IPS-20b (cell line): ENCODE measurements around the gene APH1B.

Experiments used
- H3K27ac ChIP-seq: one replicate; pipeline ENCODE4 v1.5.1; 2013; ENCODE audit warnings: low read length
- H3K27me3 ChIP-seq: 2 replicates; pipeline ENCODE4 v1.6.1; 2013; ENCODE audit warnings: mild to moderate bottlenecking, low read length, inconsistent platforms; ENCODE audit not compliant: insufficient read depth
- H3K36me3 ChIP-seq: 2 replicates; pipeline ENCODE4 v1.6.1; 2013; ENCODE audit warnings: low read depth, mild to moderate bottlenecking, inconsistent platforms, low read length, moderate library complexity; ENCODE audit not compliant: insufficient read depth
- H3K4me1 ChIP-seq: 2 replicates; pipeline ENCODE4 v1.6.1; 2013; ENCODE audit warnings: mild to moderate bottlenecking, control low read depth, inconsistent platforms, low read length, moderate library complexity; ENCODE audit not compliant: insufficient read depth
- H3K4me3 ChIP-seq: 2 replicates; pipeline ENCODE4 v1.5.1; 2013; ENCODE audit warnings: mild to moderate bottlenecking, low read length, inconsistent platforms
- H3K9ac ChIP-seq: 2 replicates; pipeline ENCODE4 v1.6.1; 2013; ENCODE audit warnings: low read depth, mild to moderate bottlenecking, inconsistent platforms, low read length, moderate library complexity
- H3K9me3 ChIP-seq: 2 replicates; pipeline ENCODE4 v1.6.1; 2013; ENCODE audit warnings: mild to moderate bottlenecking, low read depth, low read length, inconsistent platforms; ENCODE audit not compliant: insufficient read depth

APH1B gene

GRCh38 chr15:63284335-63284734, 6.9 kb downstream of the APH1B start:
- H3K27ac ChIP-seq = no peak overlapping the region
- peaks cover 43% of the 10 kb centered on the region; the same call in 1 of the 2 replicates for H3K36me3 ChIP-seq
- no peaks in the 10 kb centered on the region for H3K27me3 ChIP-seq
- no peaks in the 10 kb centered on the region for H3K9me3 ChIP-seq
- no peak overlapping the region for H3K4me3 ChIP-seq
- H3K4me1 ChIP-seq = no peaks in the 10 kb centered on the region
- H3K9ac ChIP-seq = no peak overlapping the region

DNA sequence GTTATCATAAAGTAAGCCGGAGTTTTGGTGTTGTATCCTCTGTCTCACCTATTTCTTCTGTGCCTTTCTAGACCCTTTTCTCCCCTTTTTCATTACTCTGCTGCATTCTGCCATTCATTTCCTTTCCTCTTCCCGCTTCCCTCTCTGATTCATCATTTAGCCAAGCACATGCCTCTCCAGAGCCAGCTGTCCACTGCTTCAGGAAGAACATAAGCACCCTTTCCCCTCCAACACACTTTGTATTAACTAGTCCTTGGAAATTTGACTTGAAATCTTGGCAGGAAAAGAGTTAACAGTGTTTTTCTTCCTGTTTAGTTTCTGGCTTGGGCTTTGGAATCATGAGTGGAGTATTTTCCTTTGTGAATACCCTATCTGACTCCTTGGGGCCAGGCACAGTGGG, 9.7 kb downstream of the APH1B start:
- Histone ChIP-seq H3K4me3 (no peak overlapping the region), H3K27me3 (no peaks in the 10 kb centered on the region), H3K9ac (no peak overlapping the region), H3K4me1 (peaks cover 5% of the 10 kb centered on the region; the same call in 1 of the 2 replicates), H3K27ac (no peak overlapping the region), H3K36me3 (peaks cover 29% of the 10 kb centered on the region; the same call in 1 of the 2 replicates), H3K9me3 (no peaks in the 10 kb centered on the region)

DNA sequence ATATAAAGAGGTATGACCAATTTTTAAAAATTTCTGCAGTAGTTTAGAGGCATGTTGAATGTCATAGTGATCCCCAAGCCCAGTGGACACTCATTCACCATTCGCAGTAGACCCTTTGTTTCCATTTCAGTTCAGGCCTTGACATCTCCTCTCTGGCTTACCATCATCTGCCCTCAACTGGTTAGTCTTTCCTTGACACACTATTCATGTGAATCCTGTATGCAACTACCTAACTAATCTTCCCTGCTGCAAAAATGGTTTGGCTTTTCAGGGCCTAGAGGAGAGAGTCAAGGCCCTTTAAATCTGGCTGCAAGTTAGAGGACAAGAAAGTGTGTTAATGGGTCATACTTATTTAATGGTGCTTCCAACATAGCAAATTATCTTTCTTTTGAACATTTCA, 10.9 kb downstream of the APH1B start:
- peaks cover 28% of the 10 kb centered on the region; the same call in 1 of the 2 replicates for H3K36me3 ChIP-seq
- H3K9ac ChIP-seq = no peak overlapping the region
- H3K4me1 ChIP-seq = peaks cover 5% of the 10 kb centered on the region; the same call in 1 of the 2 replicates
- H3K9me3 ChIP-seq = no peaks in the 10 kb centered on the region
- no peaks in the 10 kb centered on the region for H3K27me3 ChIP-seq
- no peak overlapping the region for H3K4me3 ChIP-seq
- H3K27ac ChIP-seq = no peak overlapping the region

- Histone ChIP-seq H3K9me3 (no peaks in the 10 kb centered on the region), H3K9ac (no peak overlapping the region), H3K36me3 (peaks cover 22% of the 10 kb centered on the region; the same call in 1 of the 2 replicates), H3K27ac (no peak overlapping the region), H3K27me3 (no peaks in the 10 kb centered on the region), H3K4me1 (peaks cover 5% of the 10 kb centered on the region; the same call in 1 of the 2 replicates), H3K4me3 (no peak overlapping the region)
These were observed 11.5 kb downstream of the APH1B start for GRCh38 chr15:63288778-63289378.

- Histone ChIP-seq H3K4me1 (peaks cover 5% of the 10 kb centered on the region; the same call in 1 of the 2 replicates), H3K4me3 (no peak overlapping the region), H3K36me3 (peaks cover 11% of the 10 kb centered on the region; the same call in 1 of the 2 replicates), H3K9me3 (no peaks in the 10 kb centered on the region), H3K27ac (no peak overlapping the region), H3K9ac (no peak overlapping the region), H3K27me3 (no peaks in the 10 kb centered on the region)
These were observed 14.1 kb downstream of the APH1B start for GRCh38 chr15:63291507-63291906.

- H3K9ac ChIP-seq = no peak overlapping the region
- no peak overlapping the region for H3K4me3 ChIP-seq
- H3K27me3 ChIP-seq = no peaks in the 10 kb centered on the region
- peaks cover 5% of the 10 kb centered on the region; the same call in 1 of the 2 replicates for H3K4me1 ChIP-seq
- H3K27ac ChIP-seq = no peak overlapping the region
- no peaks in the 10 kb centered on the region for H3K9me3 ChIP-seq
- H3K36me3 ChIP-seq = peaks cover 8% of the 10 kb centered on the region; the same call in 1 of the 2 replicates
These were observed 14.8 kb downstream of the APH1B start for GRCh38 chr15:63292241-63292640.

DNA sequence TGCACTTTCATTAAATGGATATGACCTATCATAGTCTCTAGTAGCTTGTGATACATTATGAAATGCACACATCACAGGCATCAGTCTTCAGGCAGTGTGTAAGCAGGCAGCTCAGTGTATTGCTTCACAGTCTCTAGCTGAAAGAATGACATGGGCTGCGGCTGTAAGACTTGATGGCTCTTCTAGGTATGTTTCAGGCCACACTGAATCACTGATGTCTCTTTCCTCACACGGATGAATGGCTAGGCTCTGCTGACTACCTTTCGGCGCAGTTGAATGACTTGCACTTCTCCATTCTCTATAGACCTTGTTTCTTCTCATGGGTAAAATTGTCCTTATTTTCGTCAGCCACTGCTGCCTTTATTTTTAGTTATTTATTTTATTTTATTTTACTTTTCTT, 15.4 kb downstream of the APH1B start:
- Histone ChIP-seq H3K9me3 (no peaks in the 10 kb centered on the region), H3K27me3 (no peaks in the 10 kb centered on the region), H3K4me1 (peaks cover 5% of the 10 kb centered on the region; the same call in 1 of the 2 replicates), H3K9ac (no peak overlapping the region), H3K4me3 (no peak overlapping the region), H3K27ac (no peak overlapping the region), H3K36me3 (peaks cover 8% of the 10 kb centered on the region; the same call in 1 of the 2 replicates)

- peaks cover 5% of the 10 kb centered on the region; the same call in 1 of the 2 replicates for H3K4me1 ChIP-seq
- H3K27me3 ChIP-seq = no peaks in the 10 kb centered on the region
- no peaks in the 10 kb centered on the region for H3K9me3 ChIP-seq
- no peak overlapping the region for H3K4me3 ChIP-seq
- no peak overlapping the region for H3K27ac ChIP-seq
- H3K36me3 ChIP-seq = no peaks in the 10 kb centered on the region
- H3K9ac ChIP-seq = no peak overlapping the region
These were observed 17.0 kb downstream of the APH1B start for GRCh38 chr15:63294359-63294758.

DNA sequence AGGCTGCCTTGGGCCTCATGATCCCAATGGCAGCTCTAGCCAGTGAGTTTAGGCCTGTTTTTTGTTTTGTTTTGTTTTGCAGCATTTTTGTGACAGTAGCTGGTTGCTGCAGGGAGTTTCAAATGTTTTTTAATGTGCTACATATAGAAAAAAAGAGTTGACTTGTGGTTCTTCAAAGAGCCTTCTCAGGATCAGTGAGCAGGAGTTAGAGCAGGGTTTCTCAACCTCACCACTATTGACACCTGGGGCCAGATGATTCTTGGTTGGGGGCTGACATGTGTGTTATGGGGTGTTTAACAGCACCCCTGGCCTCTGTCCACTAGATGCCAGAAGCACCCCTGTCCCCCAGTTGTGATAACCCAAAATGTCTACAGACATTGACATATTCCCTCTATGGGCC, 17.9 kb downstream of the APH1B start:
- Histone ChIP-seq H3K4me3 (no peak overlapping the region), H3K36me3 (no peaks in the 10 kb centered on the region), H3K27ac (no peak overlapping the region), H3K27me3 (no peaks in the 10 kb centered on the region), H3K9me3 (no peaks in the 10 kb centered on the region), H3K4me1 (peaks cover 5% of the 10 kb centered on the region; the same call in 1 of the 2 replicates), H3K9ac (no peak overlapping the region)

- Histone ChIP-seq H3K27me3 (no peaks in the 10 kb centered on the region), H3K9ac (no peak overlapping the region), H3K27ac (no peak overlapping the region), H3K4me3 (no peak overlapping the region), H3K36me3 (no peaks in the 10 kb centered on the region), H3K4me1 (peaks cover 5% of the 10 kb centered on the region; the same call in 1 of the 2 replicates), H3K9me3 (no peaks in the 10 kb centered on the region)
These were observed 18.8 kb downstream of the APH1B start for GRCh38 chr15:63296195-63296594.

GRCh38 chr15:63299943-63300575, 22.7 kb downstream of the APH1B start:
- Histone ChIP-seq H3K4me1 (no peaks in the 10 kb centered on the region), H3K4me3 (no peak overlapping the region), H3K27me3 (no peaks in the 10 kb centered on the region), H3K27ac (no peak overlapping the region), H3K9me3 (no peaks in the 10 kb centered on the region), H3K9ac (no peak overlapping the region), H3K36me3 (peaks cover 19% of the 10 kb centered on the region)

DNA sequence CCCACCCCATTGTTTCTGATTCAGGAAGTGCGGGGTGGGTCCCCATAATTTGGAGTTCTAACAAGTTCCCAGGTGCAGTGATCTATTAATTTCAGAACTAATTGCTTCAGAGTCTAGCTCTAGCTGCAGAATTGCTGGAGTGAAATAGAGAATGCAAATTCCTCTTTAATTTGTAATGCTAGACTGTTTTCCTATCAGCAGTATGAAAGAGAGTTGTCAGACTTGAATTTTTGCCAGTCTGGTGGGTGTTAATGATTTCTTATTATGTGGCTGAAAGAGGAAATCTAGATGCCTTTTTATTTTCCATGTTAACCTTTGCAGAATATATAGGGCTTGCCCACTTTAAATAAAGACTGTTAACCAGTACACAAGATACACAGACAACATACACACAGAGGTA, 23.7 kb downstream of the APH1B start:
- Histone ChIP-seq H3K27me3 (no peaks in the 10 kb centered on the region), H3K4me1 (no peaks in the 10 kb centered on the region), H3K9me3 (no peaks in the 10 kb centered on the region), H3K4me3 (no peak overlapping the region), H3K9ac (no peak overlapping the region), H3K27ac (no peak overlapping the region), H3K36me3 (peaks cover 29% of the 10 kb centered on the region)
